Measurements from ENCODE around the gene PRKAG1. TPM values are rescaled to one million over a fixed set of nuclear protein-coding genes. Genes with fewer than 3 reads are reported as not detected.

Gene PRKAG1
- total RNA-seq, 1 donor from 2014 or later: 68.5 TPM

DNA sequence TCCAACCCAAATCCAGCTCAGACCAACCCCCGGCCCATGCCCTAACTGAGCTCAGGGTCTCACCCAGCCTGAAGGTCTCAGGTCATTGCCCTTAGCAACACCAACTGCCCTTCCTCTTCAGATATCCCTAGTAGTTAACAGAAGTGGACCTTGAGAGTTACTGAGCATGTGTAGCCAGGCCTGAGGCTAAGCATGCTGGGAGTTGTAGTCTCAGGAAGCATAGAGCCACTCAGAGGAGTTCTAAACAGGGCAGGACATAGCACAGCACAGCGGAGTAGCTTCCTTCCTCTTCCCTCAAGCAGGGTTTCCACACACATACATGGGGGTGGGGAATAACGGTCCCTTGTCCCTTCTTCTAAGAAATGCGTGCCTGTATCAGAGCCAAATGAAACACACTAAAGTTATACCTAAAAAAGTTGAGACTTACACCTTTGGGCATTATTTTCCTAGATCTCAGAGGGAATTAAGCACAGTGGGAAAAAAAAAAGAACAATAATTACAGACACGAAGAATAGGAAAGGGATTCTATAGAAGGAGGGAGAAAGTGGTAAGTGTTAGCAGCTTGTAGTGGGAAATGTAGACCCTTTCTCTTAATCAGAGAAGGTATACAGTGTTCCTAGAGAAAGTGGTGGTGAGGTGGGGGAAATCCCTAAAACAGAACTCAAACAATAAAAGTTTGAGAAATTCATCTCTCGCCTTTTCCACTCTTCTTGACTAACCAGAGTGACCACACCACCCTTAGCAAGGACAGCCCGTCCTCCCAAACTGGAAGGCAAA is 37.6 kb upstream of the PRKAG1 start:
- Histone ChIP-seq H3K36me3 (ENCODE audit: control insufficient read depth, insufficient read depth, low read length) (peaks cover 1% of the 10 kb centered on the region), H3K27me3 (ENCODE audit: control insufficient read depth, insufficient read depth, low read length) (no peaks in the 10 kb centered on the region), H3K4me3 (ENCODE audit: low read depth, low read length) (no peak overlapping the region)
- no peak for DNase-seq (ENCODE audit: low read depth)
- TF ChIP-seq, protein P1, sequence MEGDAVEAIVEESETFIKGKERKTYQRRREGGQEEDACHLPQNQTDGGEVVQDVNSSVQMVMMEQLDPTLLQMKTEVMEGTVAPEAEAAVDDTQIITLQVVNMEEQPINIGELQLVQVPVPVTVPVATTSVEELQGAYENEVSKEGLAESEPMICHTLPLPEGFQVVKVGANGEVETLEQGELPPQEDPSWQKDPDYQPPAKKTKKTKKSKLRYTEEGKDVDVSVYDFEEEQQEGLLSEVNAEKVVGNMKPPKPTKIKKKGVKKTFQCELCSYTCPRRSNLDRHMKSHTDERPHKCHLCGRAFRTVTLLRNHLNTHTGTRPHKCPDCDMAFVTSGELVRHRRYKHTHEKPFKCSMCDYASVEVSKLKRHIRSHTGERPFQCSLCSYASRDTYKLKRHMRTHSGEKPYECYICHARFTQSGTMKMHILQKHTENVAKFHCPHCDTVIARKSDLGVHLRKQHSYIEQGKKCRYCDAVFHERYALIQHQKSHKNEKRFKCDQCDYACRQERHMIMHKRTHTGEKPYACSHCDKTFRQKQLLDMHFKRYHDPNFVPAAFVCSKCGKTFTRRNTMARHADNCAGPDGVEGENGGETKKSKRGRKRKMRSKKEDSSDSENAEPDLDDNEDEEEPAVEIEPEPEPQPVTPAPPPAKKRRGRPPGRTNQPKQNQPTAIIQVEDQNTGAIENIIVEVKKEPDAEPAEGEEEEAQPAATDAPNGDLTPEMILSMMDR (IDR thresholded peaks at IDR 0.05; ENCODE audit: insufficient read depth, low read length, poor library complexity, severe bottlenecking): no peak

DNA sequence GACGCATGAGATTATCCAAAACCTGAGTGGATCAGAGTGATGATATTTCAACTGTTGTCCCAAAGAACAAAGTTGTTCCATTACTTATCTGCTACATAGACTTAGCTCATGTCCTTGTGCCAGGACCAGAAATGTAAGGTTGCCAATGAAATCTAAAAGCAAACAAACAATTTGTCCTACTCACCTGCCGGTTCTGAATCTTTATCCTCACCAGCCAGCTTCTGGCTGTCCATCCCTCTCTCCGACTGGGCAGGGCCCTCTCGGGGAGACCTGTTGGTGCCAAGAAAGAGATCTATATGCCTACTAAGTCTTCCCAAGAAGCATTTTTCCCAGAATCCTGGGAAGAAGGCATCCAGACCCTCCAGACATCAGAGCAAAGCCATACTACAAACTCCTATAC is 36.5 kb upstream of the PRKAG1 start:
- Histone ChIP-seq H3K27me3 (ENCODE audit: control insufficient read depth, insufficient read depth, low read length) (no peaks in the 10 kb centered on the region), H3K4me3 (ENCODE audit: low read depth, low read length) (no peak overlapping the region), H3K36me3 (ENCODE audit: control insufficient read depth, insufficient read depth, low read length) (peaks cover 3% of the 10 kb centered on the region)
- no peak for DNase-seq (ENCODE audit: low read depth)
- TF ChIP-seq, protein P1 (IDR thresholded peaks at IDR 0.05; ENCODE audit: insufficient read depth, low read length, poor library complexity, severe bottlenecking): no peak

DNA sequence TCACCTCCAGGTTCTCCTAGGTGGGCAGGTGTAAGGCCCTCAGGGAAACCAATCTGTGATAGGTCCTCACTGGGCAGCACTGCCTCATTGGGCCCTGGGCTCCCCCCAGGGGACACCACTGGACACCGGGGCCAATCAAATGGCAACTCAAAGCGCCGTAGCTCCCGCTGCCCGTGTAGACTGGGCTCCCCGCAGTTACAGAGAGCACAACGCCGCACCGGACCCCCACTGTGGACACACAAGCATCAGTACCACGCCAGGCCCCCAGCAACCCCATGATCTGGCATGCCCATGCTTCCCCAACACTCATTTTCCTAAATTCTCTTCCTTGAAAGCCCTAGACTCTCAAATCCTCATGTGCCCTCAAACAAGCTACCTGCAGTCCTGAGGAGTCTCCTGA is 35.9 kb upstream of the PRKAG1 start:
- TF ChIP-seq, protein P1 (IDR thresholded peaks at IDR 0.05; ENCODE audit: insufficient read depth, low read length, poor library complexity, severe bottlenecking): no peak
- H3K36me3 ChIP-seq (ENCODE audit: control insufficient read depth, insufficient read depth, low read length): peaks cover 4% of the 10 kb centered on the region
- no peak for DNase-seq (ENCODE audit: low read depth)
- H3K4me3 ChIP-seq (ENCODE audit: low read depth, low read length): no peak overlapping the region
- H3K27me3 ChIP-seq (ENCODE audit: control insufficient read depth, insufficient read depth, low read length): no peaks in the 10 kb centered on the region

DNA sequence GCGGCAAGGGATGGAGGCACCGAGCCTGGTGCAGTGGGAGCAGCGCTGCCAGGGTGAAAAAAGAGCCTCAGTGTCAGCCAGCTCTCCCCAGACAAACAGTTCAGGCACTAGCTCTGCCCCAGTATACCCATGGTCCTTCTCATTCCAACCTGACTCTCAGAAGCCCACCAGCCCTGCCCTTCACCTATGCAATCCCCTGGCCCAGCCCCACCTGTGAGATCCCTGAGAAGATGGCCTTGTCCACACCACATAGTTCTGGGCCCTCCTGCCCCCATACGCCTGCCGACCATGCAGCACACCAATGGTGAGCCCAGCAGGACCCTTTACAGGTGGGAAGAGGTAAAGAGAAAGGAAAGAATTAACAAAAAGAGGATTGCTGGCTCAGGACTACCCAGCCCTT is 35.5 kb upstream of the PRKAG1 start:
- no peak overlapping the region for H3K4me3 ChIP-seq (ENCODE audit: low read depth, low read length)
- DNase-seq (ENCODE audit: low read depth): no peak
- TF ChIP-seq, protein P1 (IDR thresholded peaks at IDR 0.05; ENCODE audit: insufficient read depth, low read length, poor library complexity, severe bottlenecking): no peak
- H3K27me3 ChIP-seq (ENCODE audit: control insufficient read depth, insufficient read depth, low read length): no peaks in the 10 kb centered on the region
- peaks cover 4% of the 10 kb centered on the region for H3K36me3 ChIP-seq (ENCODE audit: control insufficient read depth, insufficient read depth, low read length)

DNA sequence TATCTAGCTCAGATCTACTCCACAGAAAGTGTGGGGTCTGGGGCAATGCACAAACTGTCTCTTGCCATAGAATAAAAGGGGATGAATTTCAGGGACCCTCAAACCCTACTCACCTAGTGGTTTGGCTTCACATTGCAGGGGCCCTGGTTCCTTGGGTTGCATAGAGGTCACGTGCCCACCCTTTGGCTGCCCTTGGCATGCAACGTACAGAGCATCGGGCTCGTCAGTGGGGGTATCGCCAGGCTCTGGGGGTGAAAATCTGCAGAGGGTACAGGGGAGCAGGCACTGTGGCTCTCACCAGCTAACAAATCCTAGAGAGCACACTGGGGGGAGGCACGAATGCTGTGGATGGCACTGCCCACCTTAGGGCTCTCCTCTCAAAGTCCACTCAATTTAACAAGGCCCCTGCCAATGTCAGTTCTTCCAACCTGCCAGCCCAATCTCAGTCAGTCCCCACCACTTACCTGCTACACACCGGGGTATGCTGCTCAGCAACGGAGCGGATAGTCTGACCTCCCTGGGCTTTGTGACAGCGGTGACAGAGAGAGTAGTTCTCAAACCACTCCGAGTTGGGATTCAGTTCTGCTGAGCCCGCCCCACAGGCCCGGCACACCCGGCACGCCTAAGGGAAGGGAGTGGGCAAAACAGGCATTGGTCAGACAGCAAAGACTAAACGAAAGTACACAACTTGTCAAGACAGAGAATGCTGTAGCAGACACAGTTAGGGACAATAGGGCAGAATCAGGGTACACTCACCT is 34.1 kb upstream of the PRKAG1 start:
- no peak overlapping the region for H3K4me3 ChIP-seq (ENCODE audit: low read depth, low read length)
- TF ChIP-seq, protein P1 (IDR thresholded peaks at IDR 0.05; ENCODE audit: insufficient read depth, low read length, poor library complexity, severe bottlenecking): no peak
- H3K27me3 ChIP-seq (ENCODE audit: control insufficient read depth, insufficient read depth, low read length): no peaks in the 10 kb centered on the region
- no peak for DNase-seq (ENCODE audit: low read depth)
- H3K36me3 ChIP-seq (ENCODE audit: control insufficient read depth, insufficient read depth, low read length): peaks cover 4% of the 10 kb centered on the region
